GM15510 (cell line): Measurements from ENCODE around the gene DMTF1.

Experiments
- POLR2A ChIP-seq: IDR thresholded peaks from 3 replicates; pipeline ENCODE4 v1.6.1; 2011; ENCODE audit warnings: borderline replicate concordance; ENCODE audit not compliant: insufficient read length; ENCODE audit errors: extremely low read depth

Gene DMTF1

GRCh38 chr7:87164433-87164832 is 12.2 kb downstream of the DMTF1 start:
- no peak for TF ChIP-seq POLR2A

- TF ChIP-seq POLR2A, result no peak
Measured at GRCh38 chr7:87170828-87171227, 18.6 kb downstream of the DMTF1 start.

- no peak for TF ChIP-seq POLR2A
Measured at GRCh38 chr7:87171282-87171934, 19.2 kb downstream of the DMTF1 start.

- no peak for TF ChIP-seq POLR2A
Measured at GRCh38 chr7:87173471-87173870, 21.2 kb downstream of the DMTF1 start.

- TF ChIP-seq POLR2A, result no peak
Measured at GRCh38 chr7:87178320-87178719, 26.1 kb downstream of the DMTF1 start.

- no peak for TF ChIP-seq POLR2A
Measured at GRCh38 chr7:87179180-87179579, 26.9 kb downstream of the DMTF1 start.

GRCh38 chr7:87187120-87187519 is 34.9 kb downstream of the DMTF1 start:
- no peak for TF ChIP-seq POLR2A

GRCh38 chr7:87188930-87189329 is 36.7 kb downstream of the DMTF1 start:
- no peak for TF ChIP-seq POLR2A

GRCh38 chr7:87190783-87191182 is 38.5 kb downstream of the DMTF1 start:
- no peak for TF ChIP-seq POLR2A

GRCh38 chr7:87192784-87193487 is 40.7 kb downstream of the DMTF1 start:
- no peak for TF ChIP-seq POLR2A

- TF ChIP-seq POLR2A, result no peak
Measured at GRCh38 chr7:87193912-87194311, 41.7 kb downstream of the DMTF1 start.

GRCh38 chr7:87199241-87199640 is 47.0 kb downstream of the DMTF1 start:
- TF ChIP-seq POLR2A, result peak; percentile 15

- peak; percentile 20 for TF ChIP-seq POLR2A
Measured at GRCh38 chr7:87199700-87200450, 47.6 kb downstream of the DMTF1 start.

- TF ChIP-seq POLR2A, result no peak
Measured at GRCh38 chr7:87202208-87202607, 50.0 kb downstream of the DMTF1 start.

GRCh38 chr7:87202705-87203104 is 50.5 kb downstream of the DMTF1 start:
- no peak for TF ChIP-seq POLR2A

GRCh38 chr7:87204933-87205332 is 52.7 kb downstream of the DMTF1 start:
- TF ChIP-seq POLR2A, result no peak

- no peak for TF ChIP-seq POLR2A
Measured at GRCh38 chr7:87206361-87206760, 54.1 kb downstream of the DMTF1 start.
